HepG2 (cell line): ENCODE measurements around the gene TRIP4. TPM values are rescaled to one million over a fixed set of nuclear protein-coding genes. Genes with fewer than 3 reads are reported as not detected.

Experiments
- ATAC-seq: fragments of 200-7000 bp; cut with Tn5 transposase; 3 replicates; pipeline ENCODE4 v1.9.1; 2020; ENCODE audit warnings: mild to moderate bottlenecking, moderate library complexity
- BruUV-seq: library from RNA; stranded (reverse); fragments of 400-500 nt; replicated peaks from 2 replicates; lab custom pipeline; 2021; lab: Mats Ljungman, UMichigan
- CTCF ChIA-PET: fragments of 300-600 bp; formaldehyde crosslinking; extraction: SDS; loops from one replicate; lab custom pipeline; 2021; ENCODE audit warnings: low total read pairs, inconsistent platforms, low intra/inter-chr PET ratio; lab: Yijun Ruan, JAX
- POLR2A ChIA-PET: fragments of 350-600 bp; sonication (Branson Sonifier 250); formaldehyde crosslinking; loops from one replicate; lab custom pipeline; 2020; ENCODE audit warnings: antibody characterized with exemption, inconsistent platforms; lab: Yijun Ruan, JAX
- DNase-seq: peaks from one replicate; pipeline ENCODE4 v3.0.0-alpha.2; 2015; ENCODE audit warnings: low spot score
- FAIRE-seq: peaks from 3 replicates; lab custom pipeline; 2011; peaks lifted over from hg19 to GRCh38; lab: Jason Lieb, UNC
- H2AFZ ChIP-seq: one replicate; pipeline ENCODE4 v1.6.1; 2011; ENCODE audit warnings: low read length, inconsistent platforms
- H3K27ac ChIP-seq: fragments of 300-600 bp; 3 replicates; pipeline ENCODE4 v1.8.0; 2011; ENCODE audit warnings: mixed run types, mild to moderate bottlenecking, mixed read lengths, low read length, inconsistent platforms; ENCODE audit not compliant: insufficient read depth; ENCODE audit errors: extremely low read length
- H3K27me3 ChIP-seq, 2 experiments: fragments of 200-600 bp in 1 of 2; 2 replicates in 1 of 2; 3 replicates in 1 of 2; pipeline versions ENCODE4 v1.6.0 to v1.8.0; 2011; ENCODE audit warnings: low read length in 2 of 2, mild to moderate bottlenecking in 2 of 2, moderate library complexity in 2 of 2, inconsistent platforms in 1 of 2; ENCODE audit not compliant: insufficient read depth in 2 of 2, control insufficient read depth in 1 of 2
- H3K36me3 ChIP-seq, 2 experiments: fragments of 200-600 bp in 1 of 2; replicated peaks in 1 of 2; 2 replicates in 1 of 2; 3 replicates in 1 of 2; pipeline versions ENCODE4 v1.5.1 to v1.8.0; 2011; ENCODE audit warnings: low read length in 2 of 2, inconsistent platforms in 1 of 2; ENCODE audit not compliant: insufficient read depth in 2 of 2, control insufficient read depth in 1 of 2
- H3K4me1 ChIP-seq: 2 replicates; pipeline ENCODE4 v1.5.1; 2012; ENCODE audit warnings: low read length, inconsistent platforms; ENCODE audit not compliant: insufficient read depth
- H3K4me2 ChIP-seq: 2 replicates; pipeline ENCODE4 v1.6.0; 2011; ENCODE audit warnings: low read depth, low read length, inconsistent platforms
- H3K4me3 ChIP-seq, 3 experiments: fragments of 200-600 bp in 1 of 3; sonication (generic), shearing (Covaris generic) in 1 of 3; replicated peaks in 1 of 3; 2 replicates each; pipeline ENCODE4 v1.5.1; 2011 to 2016; ENCODE audit warnings: low read length in 3 of 3, inconsistent platforms in 2 of 3, low read depth in 2 of 3, mild to moderate bottlenecking in 2 of 3, control low read depth in 1 of 3, mixed read lengths in 1 of 3; ENCODE audit not compliant: insufficient read depth in 1 of 3
- H3K79me2 ChIP-seq: one replicate; pipeline ENCODE4 v1.6.1; 2011; ENCODE audit warnings: low read length, inconsistent platforms; ENCODE audit not compliant: insufficient read depth
- H3K9ac ChIP-seq: 2 replicates; pipeline ENCODE4 v1.6.0; 2011; ENCODE audit warnings: mild to moderate bottlenecking, low read depth, low read length, inconsistent platforms; ENCODE audit not compliant: insufficient read depth
- H3K9me3 ChIP-seq: 2 replicates; pipeline ENCODE4 v1.5.1; 2012; ENCODE audit warnings: mild to moderate bottlenecking, low read length
- H4K20me1 ChIP-seq: 2 replicates; pipeline ENCODE4 v1.6.0; 2011; ENCODE audit warnings: inconsistent platforms, mild to moderate bottlenecking, low read length, moderate library complexity; ENCODE audit not compliant: insufficient read depth
- ARNT ChIP-seq: fragments of 450-650 bp; IDR thresholded peaks from 2 replicates; pipeline ENCODE4 v1.6.1; 2017
- MAFF ChIP-seq: IDR thresholded peaks from 2 replicates; pipeline ENCODE4 v1.6.1; 2011; ENCODE audit warnings: low read depth, low read length, improper control_type of control experiment
- MTA1 ChIP-seq: sonication (generic); formaldehyde crosslinking; IDR thresholded peaks from 2 replicates; pipeline ENCODE4 v1.4.0; 2020; ENCODE audit warnings: missing genetic modification reagents, mild to moderate bottlenecking, borderline replicate concordance
- SETDB1 ChIP-seq: sonication (generic); formaldehyde crosslinking; IDR thresholded peaks from 2 replicates; pipeline ENCODE4 v1.5.1; 2020; ENCODE audit warnings: missing genetic modification reagents, mild to moderate bottlenecking, borderline replicate concordance
- TEF ChIP-seq: sonication (generic); formaldehyde crosslinking; IDR thresholded peaks from 2 replicates; pipeline ENCODE4 v1.5.0; 2020; ENCODE audit warnings: missing genetic modification reagents
- ZBTB7A ChIP-seq: sonication (generic); formaldehyde crosslinking; IDR thresholded peaks from 2 replicates; pipeline ENCODE4 v1.8.0; 2022; ENCODE audit warnings: mild to moderate bottlenecking, missing genetic modification reagents
- ZIK1 ChIP-seq: sonication (generic); formaldehyde crosslinking; IDR thresholded peaks from 2 replicates; pipeline ENCODE4 v1.5.0; 2020; ENCODE audit warnings: mild to moderate bottlenecking, low read depth, missing genetic modification reagents, borderline replicate concordance
- ZNF501 ChIP-seq: sonication (generic); formaldehyde crosslinking; IDR thresholded peaks from 2 replicates; pipeline ENCODE4 v1.5.1; 2020; ENCODE audit warnings: mild to moderate bottlenecking, moderate library complexity, missing genetic modification reagents
- ZNF614 ChIP-seq: IDR thresholded peaks from 2 replicates; pipeline ENCODE4 v1.6.1; 2018; ENCODE audit warnings: missing biosample characterization, missing genetic modification reagents, inconsistent platforms, borderline replicate concordance
- ZNF879 ChIP-seq: sonication (generic); formaldehyde crosslinking; IDR thresholded peaks from 2 replicates; pipeline ENCODE4 v1.8.1; 2023; ENCODE audit warnings: missing genetic modification reagents
- WGBS: methylation state at CpG from one replicate; pipeline ENCODE4 v1.1.6; 2017; ENCODE audit warnings: low lambda C conversion rate; 5-methylcytosine and 5-hydroxymethylcytosine counted together
- in situ Hi-C: cut with HindIII; loops from 2 replicates; pipeline ENCODE4 v1.10.0; 2017; ENCODE audit warnings: low pct_unique_long_range_greater_than_20kb; ENCODE audit not compliant: extremely low pct_ligation_motif_present
- intact Hi-C: fragments of 100-400 bp; cut with micrococcal nuclease; formaldehyde crosslinking; loops from one replicate; pipeline ENCODE4 v1.10.0; 2022; ENCODE audit not compliant: unreplicated experiment
- polyA plus RNA-seq, 8 experiments: library from polyadenylated mRNA; depleted of rRNA in 3 of 8; stranded (reverse) in 7 of 8; unstranded in 1 of 8; fragments of >200 nt; fragmentation: Illumina TruSeq in 4 of 8; extraction: Trizol in 4 of 8; gene quantifications; 2 replicates each; pipeline versions ENCODE4 v1.2.1 to v1.2.3, GENCODE V29; 2011 to 2016; ENCODE audit warnings: low read depth in 4 of 8, missing spikeins in 1 of 8, mixed read lengths in 1 of 8; ENCODE audit not compliant: insufficient read depth in 1 of 8
- total RNA-seq, 5 experiments: library from RNA; depleted of rRNA; stranded (reverse); fragments of >200 nt; fragmentation: Illumina TruSeq; extraction: Trizol; gene quantifications; 2 replicates each; pipeline ENCODE4 v1.2.3, GENCODE V29; 2016; ENCODE audit warnings: low read depth in 1 of 5
- TF ChIP-seq, protein P1 (sequence below): sonication (generic); formaldehyde crosslinking; IDR thresholded peaks from 2 replicates; pipeline ENCODE4 v1.9.0; 2021; ENCODE audit warnings: missing genetic modification reagents, borderline replicate concordance
- TF ChIP-seq, protein P2 (sequence below): sonication (generic); formaldehyde crosslinking; IDR thresholded peaks from 2 replicates; pipeline ENCODE4 v1.4.0; 2020; ENCODE audit warnings: missing genetic modification reagents

Gene TRIP4
- total and polyA plus RNA-seq, 2 of the 13 experiments (the other 11 are each of a cell fraction or from before 2014, with no cell fraction given) = 7.1 to 11.8 TPM

DNA sequence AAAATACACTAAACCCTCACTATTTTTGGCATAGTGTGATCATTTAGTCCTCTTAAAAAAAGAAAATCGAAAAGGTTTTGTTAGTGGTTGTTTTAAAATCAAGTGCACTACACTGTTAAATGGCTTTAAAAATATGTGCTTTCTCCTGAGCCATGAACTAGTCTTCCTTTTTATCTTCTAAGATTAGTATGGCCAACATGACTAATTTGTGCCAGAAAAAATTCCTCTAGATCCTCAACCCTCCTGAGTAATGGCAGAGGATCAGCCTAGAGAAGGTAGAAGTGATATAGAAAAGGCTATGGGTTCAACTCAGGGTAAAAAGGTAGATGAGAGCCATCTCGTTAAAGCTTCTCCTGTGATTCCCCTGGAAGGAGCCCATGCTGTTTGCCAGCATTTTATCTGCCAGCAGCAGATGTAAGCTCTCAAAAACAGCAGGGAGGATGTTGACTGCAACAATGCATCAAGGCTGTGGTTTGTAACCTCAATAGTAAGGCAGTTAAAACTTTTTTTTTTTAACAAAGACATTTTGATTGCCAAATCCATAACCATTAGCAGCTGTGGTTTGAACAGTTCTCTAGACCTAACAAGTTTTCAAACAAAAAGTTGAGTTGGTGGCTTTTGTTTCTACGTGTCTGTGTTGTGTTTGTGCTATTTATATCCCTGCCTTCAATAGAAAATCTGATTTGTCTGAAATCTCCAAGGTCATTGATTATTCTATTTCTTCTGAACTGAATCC lies 42.5 kb downstream of the TRIP4 start:
- H3K36me3 ChIP-seq = peaks cover 4 to 33% of the 10 kb centered on the region in 2 experiments; a peak in 2 of 5 replicates
- H3K4me2 ChIP-seq = no peak overlapping the region
- no peak for DNase-seq
- intact Hi-C loops = loop anchor here (10.0 kb wide), 1 partner anchor 225 kb away; no protein-coding TSS in a partner anchor
- no peak overlapping the region for H3K4me3 ChIP-seq
- no peak for FAIRE-seq
- no peaks in the 10 kb centered on the region for H4K20me1 ChIP-seq
- H3K79me2 ChIP-seq = no peaks in the 10 kb centered on the region
- no peaks in the 10 kb centered on the region for H3K4me1 ChIP-seq
- no peaks in the 10 kb centered on the region for H3K9me3 ChIP-seq
- BruUV-seq = no TSS peak
- no peaks in the 10 kb centered on the region for H3K27me3 ChIP-seq
- ChIA-PET CTCF (interaction anchor here (0.6 kb wide), 1 partner anchor 299 kb away, joined by 3 read pairs; no protein-coding TSS in a partner anchor), POLR2A (no interaction called here)
- 93% methylated on average over 3 of the region's 3 CpGs for WGBS
- ATAC-seq = no peak
- no peak overlapping the region for H3K27ac ChIP-seq
- no peak overlapping the region for H3K9ac ChIP-seq
- H2AFZ ChIP-seq = no peak overlapping the region
- in situ Hi-C loops = loop anchor here (10.0 kb wide), 1 partner anchor 225 kb away; no protein-coding TSS in a partner anchor
- TF ChIP-seq MAFF (no peak), SETDB1 (no peak), TEF (CRISPR knock-in tag) (no peak), ZNF614 (CRISPR knock-in tag) (no peak), ZNF879 (no peak), ZNF501 (no peak), ZBTB7A (CRISPR knock-in tag) (no peak), ZIK1 (CRISPR knock-in tag) (no peak), MTA1 (CRISPR knock-in tag) (no peak), ARNT (no peak)
- TF ChIP-seq, protein P1, sequence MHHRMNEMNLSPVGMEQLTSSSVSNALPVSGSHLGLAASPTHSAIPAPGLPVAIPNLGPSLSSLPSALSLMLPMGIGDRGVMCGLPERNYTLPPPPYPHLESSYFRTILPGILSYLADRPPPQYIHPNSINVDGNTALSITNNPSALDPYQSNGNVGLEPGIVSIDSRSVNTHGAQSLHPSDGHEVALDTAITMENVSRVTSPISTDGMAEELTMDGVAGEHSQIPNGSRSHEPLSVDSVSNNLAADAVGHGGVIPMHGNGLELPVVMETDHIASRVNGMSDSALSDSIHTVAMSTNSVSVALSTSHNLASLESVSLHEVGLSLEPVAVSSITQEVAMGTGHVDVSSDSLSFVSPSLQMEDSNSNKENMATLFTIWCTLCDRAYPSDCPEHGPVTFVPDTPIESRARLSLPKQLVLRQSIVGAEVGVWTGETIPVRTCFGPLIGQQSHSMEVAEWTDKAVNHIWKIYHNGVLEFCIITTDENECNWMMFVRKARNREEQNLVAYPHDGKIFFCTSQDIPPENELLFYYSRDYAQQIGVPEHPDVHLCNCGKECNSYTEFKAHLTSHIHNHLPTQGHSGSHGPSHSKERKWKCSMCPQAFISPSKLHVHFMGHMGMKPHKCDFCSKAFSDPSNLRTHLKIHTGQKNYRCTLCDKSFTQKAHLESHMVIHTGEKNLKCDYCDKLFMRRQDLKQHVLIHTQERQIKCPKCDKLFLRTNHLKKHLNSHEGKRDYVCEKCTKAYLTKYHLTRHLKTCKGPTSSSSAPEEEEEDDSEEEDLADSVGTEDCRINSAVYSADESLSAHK = no peak
- TF ChIP-seq, protein P2, sequence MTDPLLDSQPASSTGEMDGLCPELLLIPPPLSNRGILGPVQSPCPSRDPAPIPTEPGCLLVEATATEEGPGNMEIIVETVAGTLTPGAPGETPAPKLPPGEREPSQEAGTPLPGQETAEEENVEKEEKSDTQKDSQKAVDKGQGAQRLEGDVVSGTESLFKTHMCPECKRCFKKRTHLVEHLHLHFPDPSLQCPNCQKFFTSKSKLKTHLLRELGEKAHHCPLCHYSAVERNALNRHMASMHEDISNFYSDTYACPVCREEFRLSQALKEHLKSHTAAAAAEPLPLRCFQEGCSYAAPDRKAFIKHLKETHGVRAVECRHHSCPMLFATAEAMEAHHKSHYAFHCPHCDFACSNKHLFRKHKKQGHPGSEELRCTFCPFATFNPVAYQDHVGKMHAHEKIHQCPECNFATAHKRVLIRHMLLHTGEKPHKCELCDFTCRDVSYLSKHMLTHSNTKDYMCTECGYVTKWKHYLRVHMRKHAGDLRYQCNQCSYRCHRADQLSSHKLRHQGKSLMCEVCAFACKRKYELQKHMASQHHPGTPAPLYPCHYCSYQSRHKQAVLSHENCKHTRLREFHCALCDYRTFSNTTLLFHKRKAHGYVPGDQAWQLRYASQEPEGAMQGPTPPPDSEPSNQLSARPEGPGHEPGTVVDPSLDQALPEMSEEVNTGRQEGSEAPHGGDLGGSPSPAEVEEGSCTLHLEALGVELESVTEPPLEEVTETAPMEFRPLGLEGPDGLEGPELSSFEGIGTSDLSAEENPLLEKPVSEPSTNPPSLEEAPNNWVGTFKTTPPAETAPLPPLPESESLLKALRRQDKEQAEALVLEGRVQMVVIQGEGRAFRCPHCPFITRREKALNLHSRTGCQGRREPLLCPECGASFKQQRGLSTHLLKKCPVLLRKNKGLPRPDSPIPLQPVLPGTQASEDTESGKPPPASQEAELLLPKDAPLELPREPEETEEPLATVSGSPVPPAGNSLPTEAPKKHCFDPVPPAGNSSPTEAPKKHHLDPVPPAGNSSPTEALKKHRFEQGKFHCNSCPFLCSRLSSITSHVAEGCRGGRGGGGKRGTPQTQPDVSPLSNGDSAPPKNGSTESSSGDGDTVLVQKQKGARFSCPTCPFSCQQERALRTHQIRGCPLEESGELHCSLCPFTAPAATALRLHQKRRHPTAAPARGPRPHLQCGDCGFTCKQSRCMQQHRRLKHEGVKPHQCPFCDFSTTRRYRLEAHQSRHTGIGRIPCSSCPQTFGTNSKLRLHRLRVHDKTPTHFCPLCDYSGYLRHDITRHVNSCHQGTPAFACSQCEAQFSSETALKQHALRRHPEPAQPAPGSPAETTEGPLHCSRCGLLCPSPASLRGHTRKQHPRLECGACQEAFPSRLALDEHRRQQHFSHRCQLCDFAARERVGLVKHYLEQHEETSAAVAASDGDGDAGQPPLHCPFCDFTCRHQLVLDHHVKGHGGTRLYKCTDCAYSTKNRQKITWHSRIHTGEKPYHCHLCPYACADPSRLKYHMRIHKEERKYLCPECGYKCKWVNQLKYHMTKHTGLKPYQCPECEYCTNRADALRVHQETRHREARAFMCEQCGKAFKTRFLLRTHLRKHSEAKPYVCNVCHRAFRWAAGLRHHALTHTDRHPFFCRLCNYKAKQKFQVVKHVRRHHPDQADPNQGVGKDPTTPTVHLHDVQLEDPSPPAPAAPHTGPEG (CRISPR knock-in tag) = no peak
